ENCODE data around the gene BCAS4.
"Not testable (repeated sequence)": the region's sequence is repeated elsewhere in the genome, so short reads cannot be mapped to it uniquely, and the experiment has no call there.

BCAS4 gene

DNA sequence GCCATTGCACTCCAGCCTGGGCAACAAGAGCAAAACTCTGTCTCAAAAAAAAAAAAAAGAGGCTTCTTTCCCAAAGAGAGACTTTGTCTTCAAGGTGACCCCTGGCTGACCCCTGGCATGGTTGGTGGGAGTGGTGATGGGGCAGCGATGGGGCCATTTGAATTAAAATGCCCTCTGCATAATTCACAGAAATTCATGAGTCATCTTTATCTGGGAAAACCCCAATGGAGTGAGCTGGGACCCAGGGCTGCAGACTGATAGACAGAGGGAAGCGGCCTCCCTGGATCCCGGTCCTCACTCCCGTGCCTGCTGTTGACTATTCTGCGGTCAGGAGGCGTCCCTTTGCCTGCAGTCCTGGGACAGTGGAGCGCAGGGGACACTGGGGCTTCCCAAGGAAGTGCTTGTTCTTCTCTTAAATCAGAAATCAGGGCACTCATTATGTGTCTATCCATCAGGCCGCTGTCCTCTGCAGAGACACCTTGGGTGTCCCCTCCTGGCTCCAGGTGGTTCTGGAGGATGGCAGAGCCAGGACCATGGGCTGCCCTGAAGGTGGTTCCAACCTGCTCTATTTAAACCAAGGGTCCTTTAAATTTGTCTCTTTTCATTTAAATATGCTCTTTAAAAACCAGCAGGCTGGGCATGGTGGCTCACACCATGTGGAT, 23.3 kb upstream of the BCAS4 start:
- not testable (repeated sequence) for H3K4me3 ChIP-seq (ENCODE audit: low read depth, low read length)

DNA sequence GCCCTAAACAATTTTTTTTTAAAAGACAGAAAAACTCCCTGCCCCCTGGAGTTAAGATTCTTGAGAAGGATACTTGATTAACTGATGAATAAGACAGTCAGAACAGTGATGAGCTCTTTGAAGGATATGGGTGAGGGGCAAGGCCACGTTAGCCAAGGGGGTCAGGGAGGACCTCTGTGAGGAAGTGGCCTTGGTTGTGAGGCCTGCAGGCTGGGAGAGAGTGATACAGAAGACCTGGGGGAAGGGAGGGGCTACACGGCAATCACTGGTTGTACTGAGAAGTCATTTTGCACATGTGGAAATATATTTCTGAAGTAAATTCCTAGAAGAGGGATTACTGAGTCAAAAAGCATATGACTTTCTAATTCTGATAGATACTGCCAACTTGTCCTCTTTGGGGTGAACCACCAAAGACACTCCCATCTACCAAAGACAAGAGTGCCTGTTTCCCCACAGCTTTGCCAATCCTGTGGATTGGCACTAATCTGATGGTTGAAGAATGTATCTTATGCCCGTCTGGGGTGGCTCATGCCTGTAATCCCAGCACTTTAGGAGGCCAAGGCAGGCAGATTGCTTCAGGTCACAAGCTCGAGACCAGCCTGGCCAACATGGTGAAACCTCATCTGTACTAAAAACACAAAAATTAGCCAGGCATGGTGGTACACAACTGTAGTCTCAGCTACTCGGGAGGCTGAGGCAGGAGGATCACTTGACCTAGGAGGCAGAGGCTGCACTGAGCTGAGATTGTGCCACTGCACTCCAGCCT, 22.3 kb upstream of the BCAS4 start:
- no peak overlapping the region for H3K4me3 ChIP-seq (ENCODE audit: low read depth, low read length)

DNA sequence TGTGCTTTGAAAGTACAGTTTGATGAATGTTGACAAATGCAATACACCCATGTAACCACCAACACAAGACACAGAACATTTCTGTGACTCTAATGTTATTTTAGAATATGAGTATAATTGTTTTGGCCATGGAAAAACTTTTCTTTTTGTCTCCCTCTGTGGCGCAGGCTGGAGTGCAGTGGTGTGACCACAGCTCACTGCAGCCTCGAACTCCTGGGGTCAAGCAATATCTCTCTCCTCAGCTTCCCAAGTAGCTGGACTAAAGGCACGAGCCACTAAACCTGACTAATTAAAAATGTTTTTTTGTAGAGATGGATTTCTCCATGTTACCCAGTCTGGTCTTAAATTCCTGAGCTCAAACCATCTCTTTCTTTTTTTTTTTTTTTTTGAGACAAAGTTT, 20.3 kb upstream of the BCAS4 start:
- H3K4me3 ChIP-seq (ENCODE audit: low read depth, low read length) = no peak overlapping the region

DNA sequence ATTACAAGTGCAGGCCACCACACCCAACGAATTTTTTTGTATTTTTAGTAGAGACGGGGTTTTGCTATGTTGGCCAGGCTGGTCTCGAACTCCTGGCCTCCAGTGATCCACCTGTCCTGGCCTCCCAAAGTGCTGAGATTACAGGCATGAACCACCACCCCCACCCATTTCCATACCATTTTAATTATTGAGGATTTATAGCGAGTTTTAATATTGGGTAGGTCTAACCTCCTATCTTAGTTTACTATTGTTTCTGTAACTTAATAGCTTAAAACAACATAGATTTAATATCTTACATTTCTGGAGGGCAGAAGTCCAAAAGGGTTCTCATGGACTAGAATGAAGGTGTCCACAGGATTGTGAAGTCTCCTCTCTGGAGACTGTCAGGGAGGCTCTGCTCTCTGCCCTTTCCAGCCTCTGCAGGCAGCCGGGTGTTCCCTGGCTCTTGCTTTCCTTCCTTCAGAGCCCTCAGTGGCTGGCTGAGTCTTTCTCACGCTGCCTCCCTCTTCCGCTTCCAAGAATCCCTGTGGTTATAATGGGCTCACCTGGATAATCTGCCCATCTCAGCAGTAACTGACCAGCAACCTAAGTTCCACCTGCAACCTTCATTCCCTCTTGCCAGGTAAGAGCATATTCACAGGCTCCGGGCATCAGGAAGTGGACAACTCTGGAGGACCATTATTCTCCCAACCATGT, 18.6 kb upstream of the BCAS4 start:
- no peak overlapping the region for H3K4me3 ChIP-seq (ENCODE audit: low read depth, low read length)

DNA sequence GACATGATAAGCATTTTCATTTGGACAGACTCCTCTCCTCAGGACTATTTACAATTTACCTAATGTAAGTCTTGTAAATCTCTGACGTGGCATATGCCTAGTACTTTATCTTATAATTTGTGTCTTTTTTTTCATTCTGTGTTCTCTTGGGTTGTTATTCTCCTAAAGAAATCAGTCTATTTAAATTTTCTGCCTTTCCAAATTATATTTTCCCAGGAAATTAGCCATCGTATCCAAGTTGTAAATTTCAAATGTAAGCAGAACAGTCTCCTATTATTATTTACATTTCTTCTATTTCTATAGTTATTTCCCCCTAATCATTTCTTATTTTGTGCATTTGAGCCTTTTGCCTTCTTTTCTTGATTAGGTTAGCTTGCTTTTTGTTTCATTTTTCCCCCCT, 17.5 kb upstream of the BCAS4 start:
- H3K4me3 ChIP-seq (ENCODE audit: low read depth, low read length) = no peak overlapping the region

DNA sequence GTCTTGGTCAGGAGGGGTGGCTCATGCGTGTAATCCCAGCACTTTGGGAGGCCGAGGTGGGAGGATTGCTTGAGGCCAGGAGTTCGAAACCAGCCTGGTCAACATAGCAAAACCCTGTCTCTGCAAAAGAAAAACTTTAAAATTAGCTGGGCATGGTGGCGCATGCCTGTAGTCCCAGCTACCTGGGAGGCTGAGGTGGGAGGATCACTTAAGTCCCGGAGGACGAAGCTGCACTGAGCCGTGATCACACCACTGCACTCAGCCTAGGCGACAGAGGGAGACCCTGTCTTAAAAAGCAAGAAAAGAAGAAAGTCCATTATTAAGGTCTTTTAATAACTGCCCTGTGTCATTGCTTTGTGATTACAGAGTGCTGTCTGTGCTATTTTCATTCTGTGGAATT, 15.9 kb upstream of the BCAS4 start:
- not testable (repeated sequence) for H3K4me3 ChIP-seq (ENCODE audit: low read depth, low read length)

DNA sequence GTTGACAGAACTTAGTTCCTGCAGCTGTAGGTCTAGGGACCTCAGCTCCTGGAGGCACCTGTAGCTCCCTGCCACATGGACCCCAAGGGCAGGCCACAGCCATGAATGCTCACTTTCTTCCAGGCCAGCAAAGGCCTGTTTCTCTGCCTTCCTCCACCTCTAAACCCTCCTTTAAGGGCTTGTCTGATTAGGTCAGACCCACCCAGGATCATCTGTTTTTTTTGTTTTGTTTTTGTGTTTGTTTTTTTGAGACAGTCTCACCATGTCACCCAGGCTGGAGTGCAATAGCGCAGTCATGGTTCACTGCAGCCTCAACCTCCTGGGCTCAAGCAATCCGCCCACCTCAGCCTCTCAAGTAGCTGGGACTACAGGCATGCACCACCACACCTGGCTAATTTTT, 11.5 kb upstream of the BCAS4 start:
- no peak overlapping the region for H3K4me3 ChIP-seq (ENCODE audit: low read depth, low read length)

DNA sequence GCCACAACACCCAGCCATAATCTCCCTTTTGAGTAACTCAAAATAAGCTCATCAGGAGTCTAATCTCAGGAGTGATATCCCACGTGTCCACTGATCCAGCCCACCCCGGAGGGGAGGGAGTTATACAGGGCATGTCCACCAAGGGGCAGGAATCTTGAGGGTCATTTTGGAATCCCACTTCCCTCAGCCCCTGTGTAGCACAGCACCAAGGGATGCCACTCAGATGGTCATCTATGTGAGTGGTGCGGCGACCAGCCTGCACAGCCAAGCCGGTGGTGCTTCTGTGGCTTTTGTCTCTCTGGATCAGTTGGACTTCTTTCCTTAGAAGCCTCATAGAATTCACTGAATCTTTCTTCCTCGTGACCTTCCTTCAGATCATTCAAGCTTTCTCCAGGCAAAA, 11.0 kb upstream of the BCAS4 start:
- no peak overlapping the region for H3K4me3 ChIP-seq (ENCODE audit: low read depth, low read length)

DNA sequence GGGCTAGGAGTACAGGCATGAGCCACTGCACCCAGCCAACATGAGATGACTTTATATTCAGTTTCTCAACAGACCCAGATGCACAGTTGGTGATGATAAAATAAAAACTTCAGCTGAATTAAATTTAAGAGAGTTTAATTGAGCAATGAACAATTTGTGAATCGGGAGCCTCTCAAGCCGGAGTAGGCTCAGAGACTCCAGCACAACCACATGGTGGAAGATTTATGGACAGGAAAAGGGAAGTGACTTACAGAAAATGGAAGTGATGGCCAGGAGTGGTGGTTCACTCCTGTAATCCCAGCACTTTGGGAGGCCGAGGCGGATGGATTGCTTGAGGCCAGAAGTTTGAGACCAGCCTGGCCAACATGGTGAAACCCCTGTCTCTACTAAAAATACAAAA, 10.4 kb upstream of the BCAS4 start:
- no peak overlapping the region for H3K4me3 ChIP-seq (ENCODE audit: low read depth, low read length)

DNA sequence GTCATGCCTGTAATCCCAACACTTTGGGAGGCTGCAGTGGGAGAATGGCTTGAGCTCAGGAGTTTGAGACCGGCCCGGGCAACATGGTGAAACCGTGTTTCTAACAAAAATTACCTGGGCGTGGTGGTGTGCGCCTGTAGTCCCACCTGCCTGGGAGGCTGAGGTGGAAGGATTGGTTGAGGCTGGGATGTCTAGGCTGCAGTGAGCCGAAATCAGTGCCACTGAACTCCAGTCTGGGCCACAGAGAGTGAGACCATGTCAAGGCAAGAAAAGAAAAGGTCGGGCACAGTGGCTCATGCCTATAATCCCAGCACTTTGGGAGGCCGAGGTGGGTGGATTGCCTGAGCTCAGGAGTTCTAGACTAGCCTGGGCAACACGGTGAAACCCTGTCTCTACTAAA, 8.2 kb upstream of the BCAS4 start:
- no peak overlapping the region for H3K4me3 ChIP-seq (ENCODE audit: low read depth, low read length)

DNA sequence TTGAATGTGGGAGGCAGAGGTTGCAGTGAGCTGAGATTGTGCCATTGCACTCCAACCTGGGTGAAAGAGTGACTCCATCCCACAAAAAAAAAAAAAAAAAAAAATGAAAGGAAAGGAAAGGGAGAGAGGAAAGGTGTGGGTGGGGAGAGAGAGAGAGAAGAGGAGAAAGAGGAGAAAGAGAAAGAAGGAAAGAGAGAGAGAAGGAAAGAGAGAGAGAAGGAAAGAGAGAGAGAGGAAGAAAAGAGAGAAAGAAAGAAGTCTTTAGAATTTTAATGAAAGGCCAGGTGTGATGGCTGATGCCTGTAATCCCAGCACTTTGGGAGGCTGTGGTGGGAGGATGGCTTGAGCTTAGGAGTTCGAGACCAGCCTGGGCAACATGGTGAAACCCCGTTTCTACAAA, 7.7 kb upstream of the BCAS4 start:
- H3K4me3 ChIP-seq (ENCODE audit: low read depth, low read length) = no peak overlapping the region

DNA sequence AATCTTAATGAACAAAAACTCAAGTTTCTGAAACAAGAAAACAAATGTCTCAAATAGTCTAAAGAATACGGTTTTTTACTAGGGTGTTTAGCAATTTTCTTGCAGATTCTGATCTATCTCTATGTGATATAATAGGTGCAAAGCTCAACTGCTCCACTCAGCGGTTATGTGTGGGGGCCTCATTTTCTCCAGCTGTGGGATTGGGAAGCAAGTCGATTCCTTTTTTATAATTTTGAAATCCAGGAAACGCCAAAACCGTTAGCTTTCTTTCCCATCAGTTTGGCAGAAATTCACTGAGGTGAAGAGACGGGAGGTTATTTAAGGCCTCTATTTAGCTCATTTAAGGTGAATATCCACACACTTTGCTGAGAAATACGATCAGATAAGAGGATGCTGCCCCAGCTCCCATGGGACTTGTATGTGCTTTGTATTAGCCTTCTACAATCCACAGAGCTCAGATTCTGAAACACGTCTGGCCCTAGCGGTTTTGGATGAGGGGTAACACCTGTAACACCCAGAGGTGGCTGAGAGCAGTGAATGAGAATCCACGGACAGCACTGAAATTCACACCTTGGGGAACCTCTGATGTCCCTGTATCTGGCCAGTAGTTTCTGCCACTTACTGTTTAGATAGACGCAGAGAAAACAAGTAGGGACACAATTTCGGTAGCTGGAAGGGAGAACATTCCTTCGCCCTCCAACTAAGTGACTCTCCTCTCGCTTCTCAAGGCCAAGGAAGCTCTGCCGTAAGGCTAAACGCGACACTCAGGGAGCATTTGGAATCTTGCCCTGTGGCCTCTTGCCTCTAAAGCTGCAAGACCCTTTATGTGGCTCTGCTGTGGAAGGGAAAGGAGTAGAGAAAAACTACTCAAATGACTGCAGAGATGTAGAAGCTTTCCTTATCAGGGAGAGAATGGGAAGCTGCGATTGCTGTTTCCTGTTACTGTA, 6.5 kb upstream of the BCAS4 start:
- no peak overlapping the region for H3K4me3 ChIP-seq (ENCODE audit: low read depth, low read length)

DNA sequence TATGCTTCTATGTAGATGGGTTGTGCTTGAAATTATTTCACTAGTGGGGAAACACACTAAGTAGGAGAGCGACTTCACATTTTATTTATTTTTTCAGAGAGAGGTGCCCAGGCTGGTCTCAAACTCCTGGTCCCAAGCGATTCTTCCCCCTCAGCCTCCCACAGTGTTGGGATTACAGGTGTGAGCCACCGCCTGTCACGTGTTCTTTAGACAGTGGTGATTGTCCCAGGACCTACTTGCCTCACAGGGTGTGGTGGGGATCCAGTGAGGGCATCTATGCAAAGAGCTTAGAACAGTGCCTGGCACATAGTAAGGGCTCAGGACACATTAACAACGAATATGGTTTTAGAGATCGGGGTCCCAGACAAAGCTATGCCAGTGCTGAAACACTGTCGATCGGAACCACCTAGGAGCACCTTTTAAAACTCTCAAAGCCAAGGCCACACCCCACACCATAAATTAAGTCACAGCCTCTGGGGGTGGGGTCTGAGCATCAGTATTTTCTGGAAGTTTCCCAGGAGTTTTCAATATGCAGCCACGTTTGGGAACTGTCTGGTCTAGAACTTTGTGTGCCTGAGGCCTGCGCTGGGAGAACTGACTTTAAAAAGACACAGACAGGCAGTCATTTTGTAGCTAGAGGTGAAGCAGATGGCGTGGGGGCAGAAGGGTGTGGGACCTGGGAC, 4.8 kb upstream of the BCAS4 start:
- H3K4me3 ChIP-seq (ENCODE audit: low read depth, low read length) = no peak overlapping the region

DNA sequence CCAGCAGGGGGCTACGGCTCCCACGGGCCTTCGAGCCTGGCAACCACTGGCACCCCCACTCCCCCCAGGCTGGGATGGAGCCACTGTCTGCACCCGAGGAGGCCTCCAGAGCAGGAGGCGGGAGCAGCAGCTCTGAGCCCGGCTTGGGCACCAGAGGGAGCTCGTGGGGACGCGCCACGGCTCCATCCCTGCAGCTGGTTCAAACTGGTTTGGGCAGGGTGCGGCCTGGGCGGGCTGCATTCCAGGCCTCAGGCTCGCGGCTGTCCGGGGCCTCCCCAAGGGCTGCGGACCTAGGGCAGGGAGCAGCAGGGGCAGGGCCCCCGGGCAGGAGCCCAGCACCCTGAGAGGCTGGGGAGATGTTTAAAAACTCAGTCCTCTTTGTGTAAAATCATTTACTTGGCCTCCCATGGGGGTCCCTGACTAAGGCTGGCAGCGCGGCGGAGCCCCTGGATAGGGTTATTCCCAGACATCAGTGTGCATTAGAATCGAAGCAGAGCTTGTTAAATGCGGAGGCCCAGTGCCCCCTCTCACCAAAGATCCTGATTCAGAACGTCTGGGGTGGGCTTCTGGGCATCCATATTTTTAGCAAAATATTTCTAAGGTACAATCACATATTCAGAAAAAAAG, 4.1 kb upstream of the BCAS4 start:
- H3K4me3 ChIP-seq (ENCODE audit: low read depth, low read length) = no peak overlapping the region

DNA sequence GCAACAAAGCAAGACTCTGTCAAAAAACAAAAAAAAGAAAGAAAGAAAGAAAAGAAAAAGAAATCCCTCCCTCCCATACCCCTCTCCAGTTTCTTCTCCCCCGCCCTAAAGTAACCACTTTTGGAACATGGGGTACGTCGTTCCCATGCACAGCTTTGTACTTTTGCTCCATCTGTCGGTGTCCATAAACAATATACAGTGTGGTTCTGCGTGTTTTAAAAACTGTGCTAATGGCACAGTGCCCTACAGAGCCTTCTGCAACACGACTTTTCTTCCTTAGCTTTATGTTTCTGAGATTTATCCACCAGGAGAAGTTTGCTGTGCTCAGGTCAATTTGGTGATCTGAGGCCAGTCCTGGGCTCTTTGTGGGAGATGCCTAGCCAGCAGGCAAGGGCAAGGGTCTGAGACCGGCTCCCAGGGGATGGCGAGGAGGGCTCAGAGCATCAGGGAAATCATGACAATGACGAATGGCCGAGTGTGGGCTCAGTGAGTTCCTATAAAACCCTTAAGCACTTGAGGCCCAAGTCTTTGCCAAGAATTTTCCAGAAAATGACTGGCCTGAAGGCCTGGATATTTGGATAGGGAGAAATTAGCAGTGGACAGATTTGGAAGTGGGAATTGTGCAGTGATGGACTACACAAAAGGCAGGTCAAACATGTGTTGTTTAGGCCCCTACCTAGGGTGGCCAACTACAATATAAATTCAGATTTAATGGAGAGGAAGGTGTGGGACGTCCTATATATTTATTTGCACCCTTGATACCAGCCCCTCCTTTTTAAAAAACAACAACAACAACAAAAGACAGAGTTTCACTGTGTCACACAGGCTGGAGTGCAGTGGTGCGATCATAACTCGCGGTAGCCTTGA, 1.9 kb upstream of the BCAS4 start:
- H3K4me3 ChIP-seq (ENCODE audit: low read depth, low read length) = no peak overlapping the region

DNA sequence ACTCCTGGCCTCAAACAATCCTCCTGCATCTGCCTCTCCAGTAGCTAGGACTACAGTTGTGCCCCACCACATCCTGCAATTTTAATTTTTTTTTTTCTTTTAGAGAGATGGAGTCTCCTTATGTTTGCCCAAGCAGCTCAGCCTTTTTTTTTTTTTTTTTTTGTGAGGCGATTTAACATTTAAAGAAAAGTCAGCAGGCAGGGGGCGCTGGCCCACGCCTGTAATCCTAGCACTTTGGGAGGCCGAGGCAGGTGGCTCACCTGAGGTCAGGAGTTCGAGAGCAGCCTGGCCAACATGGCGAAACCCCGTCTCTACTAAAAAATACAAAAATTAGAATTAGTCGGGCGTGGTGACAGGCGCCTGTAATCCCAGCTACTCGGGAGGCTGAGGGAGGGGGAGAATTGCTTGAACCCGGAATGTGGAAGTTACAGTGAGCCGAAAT, 1.3 kb upstream of the BCAS4 start:
- not testable (repeated sequence) for H3K4me3 ChIP-seq (ENCODE audit: low read depth, low read length)

DNA sequence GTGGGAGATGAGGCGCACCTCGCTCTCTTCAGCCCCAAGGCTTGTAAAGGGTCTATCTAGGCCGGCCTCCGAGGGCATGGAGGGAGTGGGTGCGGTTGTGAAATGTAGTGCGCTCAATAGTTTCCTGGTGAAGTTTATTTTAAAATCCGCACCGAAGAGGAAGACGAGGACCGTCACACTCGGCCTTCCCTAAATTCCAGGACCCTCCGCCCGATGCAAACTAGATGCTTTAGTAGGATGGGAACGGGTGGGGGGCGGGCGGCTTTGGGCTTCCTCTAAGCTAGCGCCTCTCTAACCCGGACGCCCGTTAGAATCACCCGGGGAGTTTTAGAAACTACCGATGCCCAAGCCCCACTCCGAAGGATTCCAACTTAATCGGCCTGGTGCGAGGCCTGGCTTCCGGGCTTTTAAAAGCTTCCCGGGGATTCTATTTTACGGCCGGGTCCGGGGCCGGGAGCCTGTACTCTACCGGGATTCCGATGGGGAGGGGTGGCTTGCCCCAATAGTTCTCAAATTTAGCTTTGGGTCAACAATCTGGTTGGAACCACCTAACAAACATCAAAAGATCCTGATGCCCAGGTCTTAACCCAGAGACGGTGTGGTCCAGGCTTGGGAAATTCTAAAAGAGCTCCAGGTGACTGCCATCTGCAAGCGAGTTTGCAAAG, 548 bp upstream of the BCAS4 start:
- peak overlapping the region; percentile 4 for H3K4me3 ChIP-seq (ENCODE audit: low read depth, low read length)

DNA sequence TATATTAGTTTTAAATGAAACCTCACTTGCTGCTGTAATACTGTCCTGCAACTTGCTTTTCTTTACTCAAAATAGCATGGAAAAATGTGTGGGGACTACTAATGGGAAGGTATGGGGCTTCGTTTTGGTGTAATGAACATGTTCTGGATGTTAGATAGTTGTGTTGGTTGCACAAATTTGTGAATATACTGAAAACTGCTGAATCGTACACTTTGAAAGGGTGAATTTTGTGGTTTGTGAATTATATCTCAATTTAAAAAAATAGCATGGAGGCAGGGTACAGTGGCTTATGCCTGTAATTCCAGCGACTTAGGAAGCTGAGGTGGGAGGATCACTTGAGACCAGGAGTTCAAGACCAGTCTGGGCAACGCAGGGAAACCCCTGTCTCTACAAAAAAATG, 2.3 kb downstream of the BCAS4 start:
- H3K4me3 ChIP-seq (ENCODE audit: low read depth, low read length) = no peak overlapping the region

DNA sequence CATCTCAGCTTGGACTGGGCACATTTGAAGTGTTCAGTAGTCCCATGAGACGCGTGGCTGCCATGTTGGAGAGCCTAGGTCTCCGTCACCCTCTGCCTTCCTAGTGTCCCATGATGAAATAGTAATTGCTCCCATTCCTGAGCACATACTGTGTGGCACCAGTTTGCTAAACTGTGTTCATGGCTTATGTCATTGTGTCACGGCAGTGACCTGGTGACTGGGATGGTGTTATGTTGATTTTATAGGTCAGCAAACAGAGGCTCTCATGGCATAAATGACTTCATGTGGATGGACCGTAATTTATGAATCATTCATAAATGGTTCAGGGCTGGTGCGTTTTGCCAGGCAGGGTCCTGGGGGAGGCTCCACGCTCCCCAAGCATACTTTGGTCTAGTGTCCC, 3.8 kb downstream of the BCAS4 start:
- no peak overlapping the region for H3K4me3 ChIP-seq (ENCODE audit: low read depth, low read length)

Measured in iPS-11a (cell line).